Right lobe of liver (tissue), 6 donors: Measurements from ENCODE around the gene NGF. TPM values are rescaled to one million over a fixed set of nuclear protein-coding genes. Genes with fewer than 3 reads are reported as not detected.

Experiments
- ATAC-seq, 4 donors: fragments of 200-7000 bp; cut with Tn5 transposase; one replicate each; pipeline ENCODE4 v1.9.1; 2020; ENCODE audit warnings: mild to moderate bottlenecking in 4 of 4, moderate library complexity in 4 of 4
- DNase-seq, 3 donors: peaks; one replicate each; pipeline ENCODE4 v3.0.0-alpha.2; 2020
- H3K27ac ChIP-seq, 3 donors: fragments of 200-600 bp; one replicate each; pipeline ENCODE4 v1.8.0; 2022
- H3K27me3 ChIP-seq, 2 donors: fragments of 200-600 bp; one replicate each; pipeline ENCODE4 v1.8.0; 2022
- H3K36me3 ChIP-seq, 4 donors: fragments of 200-600 bp; sonication (generic) in 1 of 4; one replicate each; pipeline versions ENCODE4 v1.5.1 to v1.8.0; 2017 to 2022; ENCODE audit warnings: control low read depth in 1 of 4
- H3K4me1 ChIP-seq, 4 donors: fragments of 200-600 bp; sonication (generic) in 1 of 4; one replicate each; pipeline versions ENCODE4 v1.5.1 to v1.8.0; 2017 to 2022; ENCODE audit warnings: control low read depth in 1 of 4
- H3K4me3 ChIP-seq, 3 donors: fragments of 200-600 bp; one replicate each; pipeline ENCODE4 v1.8.0; 2022
- H3K9me3 ChIP-seq, 4 donors: fragments of 200-600 bp; sonication (generic) in 1 of 4; one replicate each; pipeline versions ENCODE4 v1.5.1 to v1.8.0; 2017 to 2022; ENCODE audit warnings: control low read depth in 1 of 4
- POLR2A ChIP-seq: fragments of 450-650 bp; IDR thresholded peaks from one replicate; pipeline ENCODE4 v1.6.1; 2017; ENCODE audit warnings: antibody characterized with exemption, mild to moderate bottlenecking
- WGBS: methylation state at CpG from one replicate; pipeline ENCODE4 v1.1.6; 2018; ENCODE audit warnings: low coverage, low lambda C conversion rate; ENCODE audit not compliant: insufficient coverage; ENCODE audit errors: missing lambda C conversion rate; 5-methylcytosine and 5-hydroxymethylcytosine counted together
- intact Hi-C, 2 donors: fragments of 100-400 bp; cut with DNase I; formaldehyde crosslinking; loops; one replicate each; pipeline versions ENCODE4 v1.11.2 to v1.14.1; 2022
- total RNA-seq, 6 experiments: library from RNA; depleted of rRNA in 2 of 6; stranded (reverse); fragments of >200 nt in 2 of 6; fragmentation: NEBNext Ultra II Directional in 3 of 6; extraction: Animal tissue kit (Norgen Biotek cat#: 25700) in 3 of 6; gene quantifications; one replicate each; pipeline versions ENCODE4 v1.1.0 to v1.2.4, GENCODE V29; 2016 to 2023
- TF ChIP-seq, protein P1 (sequence below), 4 donors: fragments of 200-600 bp in 3 of 4; fragments of 450-650 bp in 1 of 4; IDR thresholded peaks; one replicate each; pipeline versions ENCODE4 v1.5.1 to v1.8.0; 2016 to 2022; ENCODE audit warnings: antibody characterized with exemption in 4 of 4, mild to moderate bottlenecking in 2 of 4
- donor health status: DM: no; HTN: yes; CAD: no.
- donor health status: DM: no; HTN: no; CAD: no.
- donor health status: DM: no; HTN: no; CAD: no.
- donor health status: DM: no; HTN: yes; CAD: no.
- donor health status: DM: no; HTN: yes; CAD: no.

Gene NGF
- total RNA-seq, 6 experiments from 2014 or later = 0.22 to 1.3 (median 0.49) TPM

DNA sequence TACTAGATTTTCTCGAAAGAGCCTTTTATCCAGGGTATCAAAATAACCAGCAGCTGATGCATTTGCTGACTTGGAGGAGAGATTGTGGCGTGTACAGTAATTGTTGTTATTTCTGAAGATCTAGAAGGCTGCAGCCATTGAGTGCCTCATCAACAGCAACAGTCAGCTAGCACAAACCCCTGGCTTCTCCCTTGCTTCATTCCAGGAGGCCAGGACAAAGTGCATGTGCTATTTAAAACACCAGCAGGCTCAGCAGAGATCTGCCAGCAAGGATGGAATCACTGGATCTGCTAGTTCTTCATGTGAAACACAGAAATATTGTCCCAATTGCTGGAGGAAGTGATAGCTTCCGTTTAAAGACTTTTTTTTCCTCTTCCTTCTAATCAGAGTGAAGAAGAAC, 2.8 kb upstream of the NGF start:
- ATAC-seq = no peak
- no peaks in the 10 kb centered on the region for H3K9me3 ChIP-seq

DNA sequence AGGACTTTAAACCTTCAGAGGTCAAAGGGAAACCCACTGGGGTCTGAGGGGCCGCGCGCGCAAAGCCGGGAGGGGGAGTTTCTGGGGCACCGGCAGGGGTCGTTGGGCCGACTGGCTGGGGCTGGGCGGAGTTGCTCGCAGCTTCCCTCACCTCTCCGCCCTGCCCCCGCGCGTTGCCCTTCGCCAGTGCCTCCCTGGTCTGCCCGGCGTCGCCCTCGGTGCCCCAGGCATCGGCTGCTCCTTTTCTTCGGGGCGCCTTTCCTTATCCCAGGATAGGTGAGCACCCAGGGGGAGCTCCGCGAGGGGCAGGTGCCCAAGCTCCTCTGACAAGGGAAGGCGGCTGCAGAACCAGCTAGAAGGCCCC, 390 bp upstream of the NGF start:
- Histone ChIP-seq H3K4me1 (no peaks in the 10 kb centered on the region), H3K27me3 (peaks cover 0 to 21% of the 10 kb centered on the region in 2 donors), H3K27ac (peak overlapping the region in 1 of 3 donors; percentile 40), H3K9me3 (no peaks in the 10 kb centered on the region), H3K36me3 (no peaks in the 10 kb centered on the region), H3K4me3 (no peak overlapping the region)
- ATAC-seq (peak in 1 of 4 donors; percentile 7), DNase-seq (no peak)
- 9% methylated on average over 4 of the region's 25 CpGs for WGBS
- no peak for TF ChIP-seq POLR2A
- TF ChIP-seq, protein P1, sequence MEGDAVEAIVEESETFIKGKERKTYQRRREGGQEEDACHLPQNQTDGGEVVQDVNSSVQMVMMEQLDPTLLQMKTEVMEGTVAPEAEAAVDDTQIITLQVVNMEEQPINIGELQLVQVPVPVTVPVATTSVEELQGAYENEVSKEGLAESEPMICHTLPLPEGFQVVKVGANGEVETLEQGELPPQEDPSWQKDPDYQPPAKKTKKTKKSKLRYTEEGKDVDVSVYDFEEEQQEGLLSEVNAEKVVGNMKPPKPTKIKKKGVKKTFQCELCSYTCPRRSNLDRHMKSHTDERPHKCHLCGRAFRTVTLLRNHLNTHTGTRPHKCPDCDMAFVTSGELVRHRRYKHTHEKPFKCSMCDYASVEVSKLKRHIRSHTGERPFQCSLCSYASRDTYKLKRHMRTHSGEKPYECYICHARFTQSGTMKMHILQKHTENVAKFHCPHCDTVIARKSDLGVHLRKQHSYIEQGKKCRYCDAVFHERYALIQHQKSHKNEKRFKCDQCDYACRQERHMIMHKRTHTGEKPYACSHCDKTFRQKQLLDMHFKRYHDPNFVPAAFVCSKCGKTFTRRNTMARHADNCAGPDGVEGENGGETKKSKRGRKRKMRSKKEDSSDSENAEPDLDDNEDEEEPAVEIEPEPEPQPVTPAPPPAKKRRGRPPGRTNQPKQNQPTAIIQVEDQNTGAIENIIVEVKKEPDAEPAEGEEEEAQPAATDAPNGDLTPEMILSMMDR (IDR thresholded peaks at IDR 0.05) = no peak
- intact Hi-C loops = no loop called here

More for the DNA sequence above, 2.8 kb upstream of the NGF start:
- Histone ChIP-seq H3K27me3 (peaks cover 0 to 21% of the 10 kb centered on the region in 2 donors), H3K27ac (no peak overlapping the region), H3K36me3 (no peaks in the 10 kb centered on the region), H3K4me3 (no peak overlapping the region), H3K4me1 (no peaks in the 10 kb centered on the region)
- 47% methylated on average over 3 of the region's 3 CpGs for WGBS
- intact Hi-C loops = no loop called here
- no peak for TF ChIP-seq POLR2A
- TF ChIP-seq, protein P1 (IDR thresholded peaks at IDR 0.05) = no peak
- DNase-seq = no peak

DNA sequence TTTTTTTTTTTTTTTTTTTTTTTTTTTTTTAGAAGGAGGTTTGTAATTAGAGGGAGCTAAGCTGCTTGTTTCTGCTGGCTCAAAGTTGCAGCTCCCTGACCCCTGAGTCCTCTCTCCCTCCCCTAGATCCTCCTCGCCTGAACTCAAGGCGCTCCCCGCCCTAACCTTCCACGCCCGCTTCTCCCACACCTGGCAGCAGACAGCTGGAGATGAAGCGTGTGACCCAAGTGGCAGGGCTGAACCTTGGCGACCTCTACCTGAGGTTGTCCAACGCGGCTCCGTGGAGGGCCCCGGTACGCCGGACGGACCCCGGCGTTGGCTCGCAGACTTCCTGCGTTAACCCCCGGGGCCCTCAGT, 795 bp downstream of the NGF start:
- H3K4me3 ChIP-seq = peak overlapping the region; percentile 6 to 33 (median 32)
- H3K36me3 ChIP-seq = no peaks in the 10 kb centered on the region
- no peaks in the 10 kb centered on the region for H3K9me3 ChIP-seq
- WGBS = 3% methylated on average over 5 of the region's 19 CpGs
- no peaks in the 10 kb centered on the region for H3K4me1 ChIP-seq
- DNase-seq = no peak
- intact Hi-C loops = no loop called here
- peak in 1 of 4 donors; percentile 6 for ATAC-seq
- H3K27me3 ChIP-seq = peaks cover 0 to 21% of the 10 kb centered on the region in 2 donors
- H3K27ac ChIP-seq = peak overlapping the region; percentile 40 to 54 (median 47)
- TF ChIP-seq, protein P1 (IDR thresholded peaks at IDR 0.05) = no peak
- no peak for TF ChIP-seq POLR2A

DNA sequence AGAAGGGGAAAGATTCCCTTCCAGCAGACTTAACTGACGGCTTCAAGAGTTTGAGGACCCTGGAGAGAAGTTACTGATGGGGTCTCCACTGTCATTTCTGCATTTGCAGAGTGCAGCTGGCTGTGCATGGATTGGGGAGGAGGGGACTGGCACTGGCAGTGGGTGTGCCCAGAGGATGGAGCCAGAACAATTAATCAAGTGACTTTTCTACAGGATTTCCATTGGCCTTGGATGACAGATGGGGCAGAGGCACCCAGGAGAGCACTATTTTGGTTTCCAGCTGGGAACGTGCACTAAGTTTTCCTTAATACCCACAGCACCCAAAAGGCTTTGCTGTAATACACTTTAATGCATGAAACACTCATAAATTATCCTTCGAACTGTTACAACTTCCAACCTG, 1.3 kb downstream of the NGF start:
- H3K27ac ChIP-seq = no peak overlapping the region
- 71% methylated on average over 3 of the region's 3 CpGs for WGBS
- no peak for ATAC-seq
- TF ChIP-seq POLR2A = no peak
- TF ChIP-seq, protein P1 (IDR thresholded peaks at IDR 0.05) = no peak
- peak overlapping the region in 1 of 3 donors; percentile 32 for H3K4me3 ChIP-seq
- no peaks in the 10 kb centered on the region for H3K36me3 ChIP-seq
- H3K4me1 ChIP-seq = no peaks in the 10 kb centered on the region
- no peak for DNase-seq
- intact Hi-C loops = no loop called here
- no peaks in the 10 kb centered on the region for H3K9me3 ChIP-seq
- H3K27me3 ChIP-seq = peaks cover 0 to 21% of the 10 kb centered on the region in 2 donors
